Esophagus muscularis mucosa (tissue), 4 donors: ENCODE measurements around the gene NQO1. TPM values are rescaled to one million over a fixed set of nuclear protein-coding genes. Genes with fewer than 3 reads are reported as not detected.
A peak's percentile ranks its signal among the peaks of the same experiment; 100 is the strongest.

Experiments used
- DNase-seq: peaks from one replicate; pipeline ENCODE4 v3.0.0-alpha.2; 2017; ENCODE audit errors: extremely low spot score
- H3K27ac ChIP-seq, 4 donors: fragments of 200-600 bp; sonication (generic); replicated peaks in 1 of 4; 1 replicate in 3 of 4; 2 replicates in 1 of 4; pipeline ENCODE4 v1.5.1; 2016 to 2019; ENCODE audit warnings: mild to moderate bottlenecking in 1 of 4
- H3K27me3 ChIP-seq, 4 donors: fragments of 200-600 bp; sonication (generic); one replicate each; pipeline versions ENCODE4 v1.5.1 to v1.6.0; 2016 to 2019
- H3K36me3 ChIP-seq, 4 donors: fragments of 200-600 bp; sonication (generic); one replicate each; pipeline ENCODE4 v1.5.1; 2016 to 2019
- H3K4me1 ChIP-seq, 4 donors: fragments of 200-600 bp; sonication (generic); one replicate each; pipeline ENCODE4 v1.5.1; 2016 to 2019
- H3K4me3 ChIP-seq, 4 donors: fragments of 200-600 bp; sonication (generic); 1 replicate in 2 of 4; 2 replicates in 2 of 4; pipeline ENCODE4 v1.5.1; 2016 to 2019; ENCODE audit warnings: mild to moderate bottlenecking in 4 of 4, moderate library complexity in 1 of 4
- H3K9me3 ChIP-seq, 4 donors: fragments of 200-600 bp; sonication (generic); 1 replicate in 3 of 4; 2 replicates in 1 of 4; pipeline ENCODE4 v1.5.1; 2016 to 2019
- CTCF ChIP-seq, 3 experiments: fragments of 200-600 bp in 2 of 3; fragments of 450-650 bp in 1 of 3; sonication (generic) in 2 of 3; IDR thresholded peaks; one replicate each; pipeline ENCODE4 v1.5.1; 2017 to 2019; ENCODE audit warnings: antibody characterized with exemption in 3 of 3, mild to moderate bottlenecking in 2 of 3, moderate library complexity in 1 of 3
- EP300 ChIP-seq: sonication (generic); formaldehyde crosslinking; IDR thresholded peaks from one replicate; pipeline ENCODE4 v1.6.1; 2017; ENCODE audit warnings: antibody characterized with exemption
- POLR2A ChIP-seq: fragments of 450-650 bp; IDR thresholded peaks from one replicate; pipeline ENCODE4 v1.6.1; 2017; ENCODE audit warnings: antibody characterized with exemption, moderate library complexity, mild to moderate bottlenecking, low read depth
- POLR2AphosphoS5 ChIP-seq, 2 donors: sonication (generic); formaldehyde crosslinking; IDR thresholded peaks; one replicate each; pipeline ENCODE4 v1.6.1; 2017; ENCODE audit warnings: antibody characterized with exemption in 2 of 2
- WGBS: methylation state at CpG from one replicate; pipeline ENCODE4 v1.1.5; 2018; 5-methylcytosine and 5-hydroxymethylcytosine counted together
- intact Hi-C: fragments of 100-400 bp; cut with DNase I; formaldehyde crosslinking; loops from one replicate; pipeline ENCODE4 v1.15.1; 2023
- total RNA-seq, 4 donors: library from RNA; depleted of rRNA; stranded (reverse); fragments of >200 nt; gene quantifications; one replicate each; pipeline versions ENCODE4 v1.1.0 to v1.2.1, GENCODE V29; 2016

Gene NQO1
- 100 to 1,000 TPM in 2 of 4 donors, 10 to 100 TPM in 2; 54.5 to 114 (median 96.3) TPM for total RNA-seq

- WGBS = 1% methylated on average over 17 of the region's 31 CpGs
- H3K27me3 ChIP-seq = no peaks in the 10 kb centered on the region
- peaks cover 17 to 67% (median 38%) of the 10 kb centered on the region in 4 donors for H3K4me1 ChIP-seq
- no peaks in the 10 kb centered on the region for H3K36me3 ChIP-seq
- peak within 1 kb of the TSS; percentile 78 to 85 (median 82) for H3K27ac ChIP-seq
- DNase-seq = peak; percentile 99
- no peak for TF ChIP-seq CTCF (IDR thresholded peaks at IDR 0.05)
- TF ChIP-seq POLR2AphosphoS5 (IDR thresholded peaks at IDR 0.05) = peak; percentile 73 to 88
- peak within 1 kb of the TSS; percentile 57 to 72 (median 61) for H3K4me3 ChIP-seq
- intact Hi-C loops = no loop called here
- no peaks in the 10 kb centered on the region for H3K9me3 ChIP-seq
Observed at GRCh38 chr16:69726313-69727060, at the start of gene NQO1. TSS of gene NQO1 (minus strand) at chr16:69726560. CDS start at chr16:69726439, 121 bp downstream.

- peaks cover 0 to 5% (median 0%) of the 10 kb centered on the region in 4 donors for H3K9me3 ChIP-seq
- H3K36me3 ChIP-seq = peaks cover 0 to 4% (median 0%) of the 10 kb centered on the region in 4 donors
- intact Hi-C loops = no loop called here
- no peak for TF ChIP-seq CTCF (IDR thresholded peaks at IDR 0.05)
- TF ChIP-seq EP300 = no peak
- no peak for TF ChIP-seq POLR2A
- TF ChIP-seq POLR2AphosphoS5 (IDR thresholded peaks at IDR 0.05) = no peak
- peaks cover 0 to 12% (median 3%) of the 10 kb centered on the region in 4 donors for H3K4me1 ChIP-seq
- DNase-seq = no peak
- H3K27me3 ChIP-seq = no peaks in the 10 kb centered on the region
- no peak overlapping the region for H3K27ac ChIP-seq
- no peak overlapping the region for H3K4me3 ChIP-seq
Observed at GRCh38 chr16:69775563-69775962, 49.2 kb upstream of the NQO1 start.

- H3K4me1 ChIP-seq = peaks cover 0 to 12% (median 5%) of the 10 kb centered on the region in 4 donors
- WGBS = 91% methylated on average over 6 of the region's 6 CpGs
- TF ChIP-seq POLR2AphosphoS5 (IDR thresholded peaks at IDR 0.05) = no peak
- no peak for TF ChIP-seq EP300
- no peak for TF ChIP-seq POLR2A
- TF ChIP-seq CTCF (IDR thresholded peaks at IDR 0.05) = no peak
- H3K27ac ChIP-seq = no peak overlapping the region
- DNase-seq = no peak
- no peak overlapping the region for H3K4me3 ChIP-seq
- intact Hi-C loops = no loop called here
- peaks cover 0 to 5% (median 0%) of the 10 kb centered on the region in 4 donors for H3K9me3 ChIP-seq
- no peaks in the 10 kb centered on the region for H3K27me3 ChIP-seq
- H3K36me3 ChIP-seq = peaks cover 0 to 3% (median 0%) of the 10 kb centered on the region in 4 donors
Observed at GRCh38 chr16:69773260-69773947, 47.0 kb upstream of the NQO1 start.

- Histone ChIP-seq H3K4me3 (no peak overlapping the region), H3K9me3 (peaks cover 0 to 5% (median 0%) of the 10 kb centered on the region in 4 donors), H3K4me1 (peaks cover 0 to 12% (median 6%) of the 10 kb centered on the region in 4 donors), H3K36me3 (no peaks in the 10 kb centered on the region), H3K27me3 (no peaks in the 10 kb centered on the region), H3K27ac (no peak overlapping the region)
- no peak for DNase-seq
- intact Hi-C loops = no loop called here
- TF ChIP-seq POLR2AphosphoS5 (IDR thresholded peaks at IDR 0.05) = no peak
- TF ChIP-seq CTCF (IDR thresholded peaks at IDR 0.05) = no peak
- TF ChIP-seq EP300 = no peak
- no peak for TF ChIP-seq POLR2A
- 95% methylated on average over 2 of the region's 2 CpGs for WGBS
Observed at GRCh38 chr16:69771651-69771967, 45.2 kb upstream of the NQO1 start.
